ENCODE results near the gene GMPPB.
"Not testable (repeated sequence)": the region's sequence is repeated elsewhere in the genome, so short reads cannot be mapped to it uniquely, and the experiment has no call there.

The GMPPB gene

GRCh38 chr3:49699281-49699979, 24.3 kb downstream of the GMPPB start:
- Histone ChIP-seq H3K27ac (no peak overlapping the region), H3K4me3 (no peak overlapping the region)

GRCh38 chr3:49695350-49696015, 28.3 kb downstream of the GMPPB start:
- H3K27ac ChIP-seq, H3K4me3 ChIP-seq: not testable (repeated sequence)

GRCh38 chr3:49694409-49695070, 29.2 kb downstream of the GMPPB start:
- H3K4me3 ChIP-seq, H3K27ac ChIP-seq: not testable (repeated sequence)

- H3K4me3 ChIP-seq, result not testable (repeated sequence)
- H3K27ac ChIP-seq, result peak overlapping the region in 1 of 21 experiments; percentile 1
Measured at GRCh38 chr3:49691481-49691880, 32.3 kb downstream of the GMPPB start.

GRCh38 chr3:49690856-49691255, 32.9 kb downstream of the GMPPB start:
- H3K4me3 ChIP-seq, result not testable (repeated sequence)
- peak overlapping the region in 1 of 21 experiments; percentile 34 for H3K27ac ChIP-seq

- Histone ChIP-seq H3K4me3 (peak overlapping the region; percentile 89 to 100 (median 98)), H3K27ac (peak overlapping the region in 20 of 21 experiments; percentile 66 to 94 (median 88))
Measured at GRCh38 chr3:49689908-49690624, 33.7 kb downstream of the GMPPB start.

- Histone ChIP-seq H3K27ac (peak within 1 kb of the TSS; percentile 54 to 94 (median 88)), H3K4me3 (peak within 1 kb of the TSS; percentile 89 to 100 (median 98))
Measured at GRCh38 chr3:49689046-49689907, 34.5 kb downstream of the GMPPB start, which contains the start of the genes MST1 and RNF123. MST1 (minus strand) TSS chr3:49689474; CDS start chr3:49688691, 783 bp downstream. RNF123 (plus strand) TSS chr3:49689557; CDS start chr3:49691166, 1,609 bp downstream.

GRCh38 chr3:49688338-49689045, 35.3 kb downstream of the GMPPB start:
- Histone ChIP-seq H3K4me3 (peak overlapping the region; percentile 89 to 100 (median 98)), H3K27ac (peak overlapping the region in 20 of 21 experiments; percentile 29 to 94 (median 88))

- H3K4me3 ChIP-seq, result peak overlapping the region in 3 of 7 experiments; percentile 29 to 40 (median 36)
- not testable (repeated sequence) for H3K27ac ChIP-seq
Measured at GRCh38 chr3:49687424-49687795, 36.3 kb downstream of the GMPPB start.

GRCh38 chr3:49686769-49687423, 36.9 kb downstream of the GMPPB start:
- Histone ChIP-seq H3K27ac (peak overlapping the region in 5 of 21 experiments; percentile 17 to 62 (median 35)), H3K4me3 (peak overlapping the region in 6 of 7 experiments; percentile 4 to 40 (median 32))

- H3K27ac ChIP-seq, result peak overlapping the region in 5 of 21 experiments; percentile 17 to 62 (median 35)
- H3K4me3 ChIP-seq, result peak overlapping the region in 6 of 7 experiments; percentile 4 to 40 (median 32)
Measured at GRCh38 chr3:49686346-49686745, 37.4 kb downstream of the GMPPB start.

GRCh38 chr3:49685846-49686245, 37.9 kb downstream of the GMPPB start:
- H3K27ac ChIP-seq, result not testable (repeated sequence)
- H3K4me3 ChIP-seq, result peak overlapping the region in 4 of 7 experiments; percentile 29 to 40 (median 36)

- H3K4me3 ChIP-seq, H3K27ac ChIP-seq: not testable (repeated sequence)
Measured at GRCh38 chr3:49685103-49685502, 38.6 kb downstream of the GMPPB start.

- not testable (repeated sequence) for H3K4me3 ChIP-seq, H3K27ac ChIP-seq
Measured at GRCh38 chr3:49684453-49684852, 39.3 kb downstream of the GMPPB start.

GRCh38 chr3:49683162-49683561, 40.6 kb downstream of the GMPPB start:
- Histone ChIP-seq H3K4me3 (no peak overlapping the region), H3K27ac (no peak overlapping the region)

- Histone ChIP-seq H3K4me3 (no peak overlapping the region), H3K27ac (no peak overlapping the region)
Measured at GRCh38 chr3:49681543-49681942, 42.2 kb downstream of the GMPPB start.

GRCh38 chr3:49681232-49681522, 42.6 kb downstream of the GMPPB start:
- Histone ChIP-seq H3K4me3 (no peak overlapping the region), H3K27ac (no peak overlapping the region)
